Loucy (cell line): ENCODE data around the gene FZD8.

Source experiments
- H2AFZ ChIP-seq: fragments of 200-600 bp; sonication (generic); 2 replicates; pipeline ENCODE4 v1.6.0; 2016; ENCODE audit warnings: antibody characterized with exemption, mild to moderate bottlenecking, low read length, moderate library complexity
- H3F3A ChIP-seq: fragments of 200-600 bp; 2 replicates; pipeline ENCODE4 v1.6.0; 2016; ENCODE audit warnings: antibody characterized with exemption, low read depth, mild to moderate bottlenecking
- H3K27me3 ChIP-seq: fragments of 200-600 bp; sonication (generic); 2 replicates; pipeline ENCODE4 v1.6.1; 2014; ENCODE audit warnings: low read length, mild to moderate bottlenecking; ENCODE audit not compliant: insufficient read depth, poor library complexity, severe bottlenecking
- H3K36me3 ChIP-seq: fragments of 200-600 bp; sonication (generic); 2 replicates; pipeline ENCODE4 v1.6.1; 2016; ENCODE audit warnings: low read length; ENCODE audit not compliant: insufficient read depth
- H3K4me1 ChIP-seq: fragments of 200-600 bp; sonication (generic); 2 replicates; pipeline ENCODE4 v1.5.1; 2014; ENCODE audit warnings: low read length, mild to moderate bottlenecking; ENCODE audit not compliant: insufficient read depth, poor library complexity, severe bottlenecking
- H3K4me2 ChIP-seq: fragments of 200-600 bp; sonication (generic); 2 replicates; pipeline ENCODE4 v1.6.0; 2014; ENCODE audit warnings: antibody characterized with exemption, low read length, low read depth, mild to moderate bottlenecking; ENCODE audit not compliant: poor library complexity, severe bottlenecking
- H3K4me3 ChIP-seq: fragments of 200-600 bp; sonication (generic); 2 replicates; pipeline ENCODE4 v1.5.1; 2014; ENCODE audit warnings: low read length, mild to moderate bottlenecking, mixed read lengths; ENCODE audit not compliant: poor library complexity, severe bottlenecking
- H3K79me2 ChIP-seq: fragments of 200-600 bp; sonication (generic); 2 replicates; pipeline ENCODE4 v1.6.1; 2014; ENCODE audit warnings: low read length; ENCODE audit not compliant: insufficient read depth
- H3K9ac ChIP-seq: fragments of 200-600 bp; sonication (generic); 2 replicates; pipeline ENCODE4 v1.6.0; 2014; ENCODE audit warnings: mild to moderate bottlenecking, low read depth, low read length, moderate library complexity; ENCODE audit not compliant: poor library complexity, severe bottlenecking
- H3K9me2 ChIP-seq: fragments of 200-600 bp; sonication (generic); replicated peaks from 2 replicates; pipeline ENCODE4 v1.6.1; 2016; ENCODE audit warnings: low read depth, low read length, mixed read lengths
- H3K9me3 ChIP-seq: fragments of 200-600 bp; sonication (generic); 2 replicates; pipeline ENCODE4 v1.6.1; 2014; ENCODE audit warnings: mild to moderate bottlenecking, antibody characterized with exemption, low read length, low read depth; ENCODE audit not compliant: insufficient read depth
- H4K20me1 ChIP-seq: fragments of 200-600 bp; sonication (generic); 2 replicates; pipeline ENCODE4 v1.6.0; 2014; ENCODE audit warnings: antibody characterized with exemption, low read length, mild to moderate bottlenecking; ENCODE audit not compliant: insufficient read depth, poor library complexity, severe bottlenecking
- EZH2phosphoT487 ChIP-seq: fragments of 200-600 bp; IDR thresholded peaks from 2 replicates; pipeline ENCODE4 v1.6.1; 2018; ENCODE audit warnings: antibody characterized with exemption, mild to moderate bottlenecking, moderate library complexity, borderline replicate concordance
- TF ChIP-seq, protein P1 (sequence below): fragments of 200-600 bp; sonication (generic); conservative IDR thresholded peaks from 2 replicates; pipeline ENCODE4 v1.5.1; 2014; ENCODE audit warnings: mild to moderate bottlenecking, antibody characterized with exemption, low read length

FZD8 gene

DNA sequence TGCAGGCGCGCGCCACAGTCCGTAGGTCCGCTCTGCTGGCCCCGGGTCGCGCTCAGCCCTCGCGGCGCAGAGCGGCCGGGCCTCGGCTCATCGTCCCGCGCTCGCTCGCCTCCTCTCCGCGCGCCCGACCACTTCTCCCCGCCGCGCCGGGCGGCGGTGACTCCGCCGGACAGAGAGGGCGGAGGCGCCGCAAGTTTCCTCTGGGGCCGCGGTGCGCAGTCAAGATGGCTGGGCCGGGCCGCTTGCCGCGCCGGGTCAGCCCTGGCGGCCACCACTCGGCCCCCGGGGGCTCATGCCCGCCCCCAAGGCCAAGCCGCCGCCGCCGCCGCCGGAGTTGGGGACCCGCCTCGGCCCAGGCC, 441 bp downstream of the FZD8 start:
- Histone ChIP-seq H3F3A (no peaks in the 10 kb centered on the region), H3K36me3 (no peaks in the 10 kb centered on the region), H3K9me3 (no peaks in the 10 kb centered on the region), H3K4me1 (no peaks in the 10 kb centered on the region), H2AFZ (no peak overlapping the region), H3K27me3 (no peaks in the 10 kb centered on the region), H3K9me2 (no peaks in the 10 kb centered on the region), H3K4me3 (no peak overlapping the region), H3K79me2 (no peaks in the 10 kb centered on the region), H3K9ac (no peak overlapping the region), H4K20me1 (no peaks in the 10 kb centered on the region), H3K4me2 (no peak overlapping the region)
- no peak for TF ChIP-seq EZH2phosphoT487
- TF ChIP-seq, protein P1, sequence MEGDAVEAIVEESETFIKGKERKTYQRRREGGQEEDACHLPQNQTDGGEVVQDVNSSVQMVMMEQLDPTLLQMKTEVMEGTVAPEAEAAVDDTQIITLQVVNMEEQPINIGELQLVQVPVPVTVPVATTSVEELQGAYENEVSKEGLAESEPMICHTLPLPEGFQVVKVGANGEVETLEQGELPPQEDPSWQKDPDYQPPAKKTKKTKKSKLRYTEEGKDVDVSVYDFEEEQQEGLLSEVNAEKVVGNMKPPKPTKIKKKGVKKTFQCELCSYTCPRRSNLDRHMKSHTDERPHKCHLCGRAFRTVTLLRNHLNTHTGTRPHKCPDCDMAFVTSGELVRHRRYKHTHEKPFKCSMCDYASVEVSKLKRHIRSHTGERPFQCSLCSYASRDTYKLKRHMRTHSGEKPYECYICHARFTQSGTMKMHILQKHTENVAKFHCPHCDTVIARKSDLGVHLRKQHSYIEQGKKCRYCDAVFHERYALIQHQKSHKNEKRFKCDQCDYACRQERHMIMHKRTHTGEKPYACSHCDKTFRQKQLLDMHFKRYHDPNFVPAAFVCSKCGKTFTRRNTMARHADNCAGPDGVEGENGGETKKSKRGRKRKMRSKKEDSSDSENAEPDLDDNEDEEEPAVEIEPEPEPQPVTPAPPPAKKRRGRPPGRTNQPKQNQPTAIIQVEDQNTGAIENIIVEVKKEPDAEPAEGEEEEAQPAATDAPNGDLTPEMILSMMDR = no peak

DNA sequence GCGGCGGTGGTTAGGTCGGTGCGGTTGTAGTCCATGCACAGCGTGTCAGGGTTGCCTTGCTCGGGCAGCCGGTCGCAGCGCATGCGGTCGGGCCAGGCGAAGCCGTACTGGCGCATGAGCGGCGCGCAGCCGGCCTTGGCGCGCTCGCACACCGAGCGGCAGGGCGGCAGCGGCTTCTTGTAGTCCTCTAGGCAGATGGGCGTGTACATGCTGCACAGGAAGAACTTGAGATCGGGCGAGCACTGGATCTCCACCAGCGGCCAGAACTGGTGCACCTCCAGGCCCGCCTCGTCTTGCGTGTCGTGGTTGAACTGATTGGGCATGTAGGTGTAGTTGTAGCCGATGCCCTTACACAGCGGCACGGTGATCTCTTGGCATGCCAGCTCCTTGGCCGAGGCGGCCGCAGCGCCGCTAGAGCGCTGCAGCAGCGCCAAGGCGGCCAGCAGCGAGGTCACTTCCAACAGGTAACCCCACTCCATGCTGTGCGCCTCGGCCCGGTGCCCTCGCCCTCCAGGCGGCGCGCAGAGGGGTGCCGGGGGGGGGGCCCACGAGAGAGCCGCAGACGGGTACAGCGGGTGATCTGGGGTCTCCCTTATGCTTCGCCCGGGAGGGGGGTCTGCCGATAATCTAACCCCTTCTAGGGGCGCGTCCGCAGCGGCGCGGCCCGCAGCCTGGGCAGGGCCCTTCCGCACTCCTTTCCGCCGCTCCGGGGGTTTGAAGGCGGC, 983 bp downstream of the FZD8 start:
- Histone ChIP-seq H3K9me2 (no peaks in the 10 kb centered on the region), H3K9me3 (no peaks in the 10 kb centered on the region), H2AFZ (no peak overlapping the region), H3K9ac (no peak overlapping the region), H3F3A (no peaks in the 10 kb centered on the region), H3K4me1 (no peaks in the 10 kb centered on the region), H4K20me1 (no peaks in the 10 kb centered on the region), H3K79me2 (no peaks in the 10 kb centered on the region), H3K27me3 (no peaks in the 10 kb centered on the region), H3K4me2 (no peak overlapping the region), H3K4me3 (no peak overlapping the region), H3K36me3 (no peaks in the 10 kb centered on the region)
- TF ChIP-seq EZH2phosphoT487 = no peak
- TF ChIP-seq, protein P1 = no peak

DNA sequence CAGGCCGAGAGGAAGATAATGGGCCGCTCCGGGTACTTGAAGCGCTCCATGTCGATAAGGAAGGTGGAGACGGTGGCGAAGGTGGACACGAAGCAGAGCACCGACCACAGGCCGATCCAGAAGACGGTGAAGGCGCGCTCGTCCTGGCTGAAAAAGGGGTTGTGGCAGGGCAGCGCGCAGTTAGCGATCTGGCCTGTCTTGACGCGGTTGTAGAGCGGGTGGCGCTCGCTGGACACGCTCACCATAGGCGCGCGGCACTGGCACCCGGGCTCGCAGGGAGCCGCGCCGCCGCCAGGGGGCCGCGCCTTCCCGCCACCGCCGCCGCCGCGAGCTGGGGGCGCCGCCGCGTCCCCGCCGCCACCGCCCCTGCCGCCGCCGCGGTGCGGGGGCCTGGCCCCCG, 1.6 kb downstream of the FZD8 start:
- H4K20me1 ChIP-seq = no peaks in the 10 kb centered on the region
- no peaks in the 10 kb centered on the region for H3K9me2 ChIP-seq
- no peak overlapping the region for H3K9ac ChIP-seq
- H3K4me2 ChIP-seq = no peak overlapping the region
- no peaks in the 10 kb centered on the region for H3K27me3 ChIP-seq
- no peak overlapping the region for H3K4me3 ChIP-seq
- no peaks in the 10 kb centered on the region for H3K4me1 ChIP-seq
- H3K9me3 ChIP-seq = no peaks in the 10 kb centered on the region
- H2AFZ ChIP-seq = no peak overlapping the region
- H3F3A ChIP-seq = no peaks in the 10 kb centered on the region
- no peak for TF ChIP-seq EZH2phosphoT487
- TF ChIP-seq, protein P1 = no peak
- no peaks in the 10 kb centered on the region for H3K36me3 ChIP-seq
- H3K79me2 ChIP-seq = no peaks in the 10 kb centered on the region
